Caco-2 (cell line): Measurements from ENCODE around the gene LCK. TPM values are rescaled to one million over a fixed set of nuclear protein-coding genes. Genes with fewer than 3 reads are reported as not detected.
A peak's percentile ranks its signal among the peaks of the same experiment; 100 is the strongest.

Experiments used
- BruUV-seq: library from RNA; stranded (reverse); fragments of 400-500 nt; replicated peaks from 2 replicates; lab custom pipeline; 2021; lab: Mats Ljungman, UMichigan
- CTCF ChIA-PET: fragments of 300-600 bp; sonication (Branson Sonifier 250); formaldehyde crosslinking; loops from one replicate; lab custom pipeline; 2022; ENCODE audit warnings: antibody characterized with exemption; lab: Charles Lee
- POLR2A ChIA-PET: fragments of 300-600 bp; sonication (Branson Sonifier 250); formaldehyde crosslinking; loops from one replicate; lab custom pipeline; 2022; ENCODE audit warnings: antibody characterized with exemption; lab: Charles Lee
- DNase-seq, 2 experiments: peaks; one replicate each; pipeline versions ENCODE4 v3.0.0 to v3.0.0-alpha.2; 2020 to 2022
- H3K27me3 ChIP-seq: replicated peaks from 2 replicates; pipeline ENCODE4 v1.6.0; 2011; ENCODE audit warnings: low read length; ENCODE audit not compliant: control insufficient read depth, insufficient read depth
- H3K36me3 ChIP-seq: 2 replicates; pipeline ENCODE4 v1.5.1; 2011; ENCODE audit warnings: low read length; ENCODE audit not compliant: control insufficient read depth, insufficient read depth
- H3K4me1 ChIP-seq: fragments of 250-450 bp; sonication (Bioruptor Pico); 2 replicates; pipeline ENCODE4 v1.5.1; 2020; ENCODE audit warnings: mild to moderate bottlenecking
- H3K4me3 ChIP-seq: 2 replicates; pipeline ENCODE4 v1.5.1; 2011; ENCODE audit warnings: low read depth, mild to moderate bottlenecking, control low read depth, low read length
- H3K9me3 ChIP-seq: fragments of 250-450 bp; sonication (Bioruptor Pico); 2 replicates; pipeline ENCODE4 v1.5.1; 2020; ENCODE audit warnings: mild to moderate bottlenecking, moderate library complexity
- H3K27ac Mint-ChIP-seq: one replicate; pipeline ENCODE4 v1.8.0; 2022; ENCODE audit warnings: mixed read lengths; ENCODE audit not compliant: unreplicated experiment
- H3K27me3 Mint-ChIP-seq: one replicate; pipeline ENCODE4 v1.8.0; 2022; ENCODE audit warnings: mixed read lengths; ENCODE audit not compliant: insufficient read depth, unreplicated experiment
- H3K36me3 Mint-ChIP-seq: one replicate; pipeline ENCODE4 v1.8.0; 2022; ENCODE audit warnings: mild to moderate bottlenecking, mixed read lengths; ENCODE audit not compliant: insufficient read depth, unreplicated experiment
- H3K4me1 Mint-ChIP-seq: one replicate; pipeline ENCODE4 v1.8.0; 2022; ENCODE audit warnings: low read depth, mixed read lengths; ENCODE audit not compliant: unreplicated experiment
- H3K4me3 Mint-ChIP-seq: one replicate; pipeline ENCODE4 v1.8.0; 2022; ENCODE audit warnings: mild to moderate bottlenecking, moderate library complexity, mixed read lengths; ENCODE audit not compliant: unreplicated experiment
- H3K9me3 Mint-ChIP-seq: one replicate; pipeline ENCODE4 v1.8.0; 2022; ENCODE audit warnings: mixed read lengths; ENCODE audit not compliant: unreplicated experiment
- CTCF ChIP-seq, 2 experiments: fragments of 200-600 bp in 1 of 2; IDR thresholded peaks; 1 replicate in 1 of 2; 2 replicates in 1 of 2; pipeline versions ENCODE4 v1.5.1 to v1.8.0; 2011 to 2022; ENCODE audit warnings: antibody characterized with exemption in 1 of 2, control low read depth in 1 of 2, inconsistent platforms in 1 of 2, low read depth in 1 of 2, low read length in 1 of 2, mild to moderate bottlenecking in 1 of 2, moderate library complexity in 1 of 2; ENCODE audit not compliant: insufficient read depth in 1 of 2, severe bottlenecking in 1 of 2, unreplicated experiment in 1 of 2
- intact Hi-C: fragments of 100-400 bp; cut with micrococcal nuclease; formaldehyde crosslinking; loops from one replicate; pipeline ENCODE4 v1.10.0; 2022; ENCODE audit not compliant: unreplicated experiment
- total RNA-seq: library from RNA; stranded (reverse); gene quantifications from 2 replicates; pipeline ENCODE4 v1.2.3, GENCODE V29; 2022

Gene LCK
- total RNA-seq, 1 experiment from 2014 or later = 0.39 TPM

DNA sequence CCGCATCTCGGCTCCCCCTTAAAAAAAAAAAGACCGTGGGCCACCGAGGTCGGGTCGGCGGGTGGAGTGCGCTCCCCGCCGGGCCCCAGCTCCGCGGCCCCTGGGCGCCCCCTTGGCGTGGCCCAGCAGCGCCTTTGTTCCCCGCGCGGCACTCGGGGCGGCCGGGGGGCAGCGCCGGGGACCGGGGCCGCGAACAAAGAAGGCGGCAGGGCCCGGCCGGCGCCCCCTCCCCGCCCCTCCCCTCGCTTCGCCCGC is 84.4 kb downstream of the LCK start:
- H3K27me3 Mint-ChIP-seq = no peaks in the 10 kb centered on the region
- intact Hi-C loops = no loop called here

More for the DNA sequence above, 84.4 kb downstream of the LCK start:
- peak overlapping the region; percentile 83 for H3K4me3 Mint-ChIP-seq
- no peaks in the 10 kb centered on the region for H3K9me3 ChIP-seq
- no peak for TF ChIP-seq CTCF (IDR thresholded peaks at IDR 0.05; ENCODE audit: insufficient read depth in 1 of 2, low read depth in 1 of 2, low read length in 1 of 2, severe bottlenecking in 1 of 2, unreplicated experiment in 1 of 2)
- H3K36me3 Mint-ChIP-seq = peaks cover 62% of the 10 kb centered on the region
- no peak for DNase-seq
- H3K4me1 ChIP-seq = peaks cover 22% of the 10 kb centered on the region
- H3K9me3 Mint-ChIP-seq = no peaks in the 10 kb centered on the region
- CTCF ChIA-PET = no interaction called here
- peak overlapping the region; percentile 79 for H3K4me3 ChIP-seq
- no peaks in the 10 kb centered on the region for H3K27me3 ChIP-seq
- no TSS peak for BruUV-seq
- H3K27ac Mint-ChIP-seq = no peak overlapping the region
- H3K4me1 Mint-ChIP-seq = peaks cover 21% of the 10 kb centered on the region
- H3K36me3 ChIP-seq = peaks cover 2% of the 10 kb centered on the region; the same call in 1 of the 2 replicates
- POLR2A ChIA-PET = interaction anchor here (0.5 to 1.7 kb wide), 13 partner anchors 10 to 315 kb away, joined by 3 to 17 read pairs (median 6); partner anchors contain the start of genes BSDC1, HDAC1 and RBBP4

Other genes with a start within 250 kb of the LCK start
- 131 and 137 TPM in 2 replicates for gene KHDRBS1, start 237.4 kb upstream of the LCK start, total RNA-seq
- gene TMEM39B, start 178.3 kb upstream of the LCK start, total RNA-seq = 9.8 and 12.1 TPM in 2 replicates
- 49.8 and 52.8 TPM in 2 replicates for gene KPNA6, start 143.2 kb upstream of the LCK start, total RNA-seq
- 33.2 and 35.0 TPM in 2 replicates for gene TXLNA, start 71.6 kb upstream of the LCK start, total RNA-seq
- 3.7 and 3.9 TPM in 2 replicates for gene CCDC28B, start 50.7 kb upstream of the LCK start, total RNA-seq
- gene IQCC, start 45.6 kb upstream of the LCK start, total RNA-seq = 3.4 and 3.5 TPM in 2 replicates
- gene DCDC2B, start 42.2 kb upstream of the LCK start, total RNA-seq = not detected in 2 replicates
- gene TMEM234, start 28.9 kb upstream of the LCK start, total RNA-seq = 11.5 and 12.0 TPM in 2 replicates
- 128 and 153 TPM in 2 replicates for gene EIF3I, start 28.9 kb upstream of the LCK start, total RNA-seq
- 0.34 and 0.70 TPM in 2 replicates for gene FAM167B, start 4.0 kb upstream of the LCK start, total RNA-seq
- 116 and 117 TPM in 2 replicates for gene HDAC1, start 40.8 kb downstream of the LCK start, total RNA-seq
- gene MARCKSL1, start 85.0 kb downstream of the LCK start, total RNA-seq = 150 and 159 TPM in 2 replicates
- 2.1 and 2.6 TPM in 2 replicates for gene FAM229A, start 111.2 kb downstream of the LCK start, total RNA-seq
- gene TSSK3, start 111.3 kb downstream of the LCK start, total RNA-seq = 2.5 and 2.6 TPM in 2 replicates
- 32.5 and 33.2 TPM in 2 replicates for gene BSDC1, start 143.2 kb downstream of the LCK start, total RNA-seq
- not detected in 2 replicates for gene ZBTB8B, start 213.8 kb downstream of the LCK start, total RNA-seq